Measurements from ENCODE around the gene ATP5ME. TPM values are rescaled to one million over a fixed set of nuclear protein-coding genes. Genes with fewer than 3 reads are reported as not detected.

ATP5ME gene, protein sequence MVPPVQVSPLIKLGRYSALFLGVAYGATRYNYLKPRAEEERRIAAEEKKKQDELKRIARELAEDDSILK
- total RNA-seq (2021; ENCODE audit: unreplicated experiment) (330 TPM), Bru-seq, nascent RNA (percentile 89 among the genes with signal in this experiment), BruChase-seq, experiment 1, labeled RNA remaining after a 6-hour chase (percentile 82 among the genes with signal in this experiment), BruChase-seq, experiment 2, labeled RNA remaining after a 2-hour chase (percentile 81 among the genes with signal in this experiment)
- 766 and 980 TPM in 2 replicates for polyA plus RNA-seq (2012)
- long read RNA-seq, transcript ATP5ME-204 (2 exons, 247 nt), result minor isoform, 92 of 303 reads
- long read RNA-seq, transcript ATP5ME-201 (4 exons, 365 nt), result major isoform, 199 of 303 reads
- long read RNA-seq, transcript ATP5ME-202 (3 exons, 300 nt), result minor isoform, 6 of 303 reads
- long read RNA-seq, partial matches to known transcripts, result 5 of 303 reads
- long read RNA-seq, other reads (novel, unspliced or antisense), result 1 of 303 reads

DNA sequence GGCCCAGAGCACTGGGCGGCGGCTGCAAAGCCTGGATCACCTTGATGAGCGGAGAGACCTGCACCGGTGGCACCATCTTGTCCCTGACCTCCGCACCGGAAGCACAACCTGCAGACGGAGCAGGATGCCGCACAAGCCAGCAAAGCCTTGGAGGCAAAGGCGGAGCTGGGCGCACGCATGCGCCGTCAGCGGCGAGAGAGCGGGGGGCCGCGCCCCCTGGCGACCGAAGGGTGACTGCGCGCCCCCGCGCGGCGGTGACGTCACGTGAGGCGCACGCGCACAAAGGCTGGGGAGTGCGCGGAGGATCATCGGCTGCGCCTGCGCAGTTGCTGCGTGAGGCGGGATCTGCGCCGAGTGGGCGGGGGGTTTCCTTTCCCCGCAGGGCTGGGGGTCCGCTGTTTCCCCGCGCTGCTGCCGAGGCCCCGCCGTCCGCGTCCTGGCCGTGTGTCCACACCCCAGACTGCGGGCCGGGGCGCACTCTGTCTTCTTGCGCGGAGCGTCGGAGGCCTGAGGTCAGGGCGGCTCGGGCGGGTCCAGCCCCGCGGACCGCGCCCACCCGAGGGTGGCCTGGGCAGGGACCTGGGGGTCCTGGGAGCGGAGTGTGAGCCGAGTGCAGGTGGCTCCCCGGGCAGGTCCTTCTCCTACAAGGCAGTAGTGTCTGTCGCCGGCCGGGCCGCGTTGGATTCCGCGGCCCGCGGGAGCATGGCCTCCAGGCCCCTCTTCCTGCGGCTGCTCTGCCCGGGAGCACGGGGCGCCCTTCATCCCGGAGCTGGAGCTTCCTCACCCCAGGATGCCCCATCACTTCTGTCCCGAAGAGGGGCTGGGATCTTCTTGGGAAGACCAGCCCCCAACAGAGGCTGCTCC is at the start of gene ATP5ME, which contains the start of gene MYL5:
Gene ATP5ME, minus strand, starts transcription at position 105 of the 864 bp plus-strand sequence. Its CDS starts 29 bp downstream, at position 76.
Gene MYL5, plus strand, starts transcription at position 371 of the 864 bp plus-strand sequence. CDS start 3,485 bp downstream, outside the sequence.
- H3K4me2 ChIP-seq (ENCODE audit: low read length), result peak within 1 kb of the TSS; percentile 93
- peak; percentile 83 for ATAC-seq
- ChIA-PET RAD21 (ENCODE audit: low non-redundant PET in 1 of 2, low total read pairs in 2 of 2, uncharacterized antibody in 2 of 2, unreplicated experiment in 2 of 2) (no interaction called here), CTCF (interaction anchor here (1.0 to 1.6 kb wide), 3 partner anchors 10 to 72 kb away, joined by 7 to 14 read pairs (median 8); no protein-coding TSS in a partner anchor), POLR2A (interaction anchor here (0.6 to 1.2 kb wide), 4 partner anchors 9 to 92 kb away, joined by 3 to 6 read pairs (median 3); no protein-coding TSS in a partner anchor)
- peaks cover 10 to 24% of the 10 kb centered on the region in 2 experiments for H3K36me3 ChIP-seq (ENCODE audit: control insufficient read depth in 1 of 2, insufficient read depth in 2 of 2, low read length in 2 of 2)
- no peaks in the 10 kb centered on the region for H3K9me2 ChIP-seq (ENCODE audit: insufficient read depth)
- H3K9ac ChIP-seq (ENCODE audit: low read length), result peak within 1 kb of the TSS; percentile 95
- peaks cover 23 to 54% of the 10 kb centered on the region in 2 experiments for H3K4me1 ChIP-seq (ENCODE audit: control insufficient read depth in 1 of 2, insufficient read depth in 2 of 2, low read length in 2 of 2)
- H4K20me1 ChIP-seq (ENCODE audit: insufficient read depth), result no peaks in the 10 kb centered on the region
- H3K9me3 ChIP-seq (ENCODE audit: control insufficient read depth in 1 of 2, insufficient read depth in 1 of 2, low read depth in 1 of 2, low read length in 2 of 2), result no peaks in the 10 kb centered on the region
- H2AFZ ChIP-seq (ENCODE audit: low read depth, low read length, poor library complexity, severe bottlenecking), result no peak within 1 kb of the TSS
- H3K27me3 ChIP-seq (ENCODE audit: insufficient read depth, low read length), result no peaks in the 10 kb centered on the region
- no TSS peak for BruUV-seq (replicated peaks)
- peak within 1 kb of the TSS; percentile 77 to 91 for H3K4me3 ChIP-seq (replicated peaks in 1 of 2; ENCODE audit: low read depth in 1 of 2, low read length in 2 of 2)
- intact Hi-C loops (cut with micrococcal nuclease), result loop anchor here (1.0 to 10.0 kb wide), 2 partner anchors 72 to 200 kb away; no protein-coding TSS in a partner anchor
- peaks cover 26% of the 10 kb centered on the region for H3K79me2 ChIP-seq (ENCODE audit: insufficient read depth, low read length)
- peak within 1 kb of the TSS; percentile 90 for H3K27ac ChIP-seq (ENCODE audit: low read depth, low read length)
- peak; percentile 93 for DNase-seq (ENCODE audit: low read depth, low spot score)
- TF ChIP-seq JUND (IDR thresholded peaks at IDR 0.05), result no peak
- peak; percentile 97 for TF ChIP-seq ZFX (IDR thresholded peaks at IDR 0.05)
- TF ChIP-seq, protein P1, sequence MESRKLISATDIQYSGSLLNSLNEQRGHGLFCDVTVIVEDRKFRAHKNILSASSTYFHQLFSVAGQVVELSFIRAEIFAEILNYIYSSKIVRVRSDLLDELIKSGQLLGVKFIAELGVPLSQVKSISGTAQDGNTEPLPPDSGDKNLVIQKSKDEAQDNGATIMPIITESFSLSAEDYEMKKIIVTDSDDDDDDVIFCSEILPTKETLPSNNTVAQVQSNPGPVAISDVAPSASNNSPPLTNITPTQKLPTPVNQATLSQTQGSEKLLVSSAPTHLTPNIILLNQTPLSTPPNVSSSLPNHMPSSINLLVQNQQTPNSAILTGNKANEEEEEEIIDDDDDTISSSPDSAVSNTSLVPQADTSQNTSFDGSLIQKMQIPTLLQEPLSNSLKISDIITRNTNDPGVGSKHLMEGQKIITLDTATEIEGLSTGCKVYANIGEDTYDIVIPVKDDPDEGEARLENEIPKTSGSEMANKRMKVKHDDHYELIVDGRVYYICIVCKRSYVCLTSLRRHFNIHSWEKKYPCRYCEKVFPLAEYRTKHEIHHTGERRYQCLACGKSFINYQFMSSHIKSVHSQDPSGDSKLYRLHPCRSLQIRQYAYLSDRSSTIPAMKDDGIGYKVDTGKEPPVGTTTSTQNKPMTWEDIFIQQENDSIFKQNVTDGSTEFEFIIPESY (IDR thresholded peaks at IDR 0.05; ENCODE audit: extremely low read depth, insufficient replicate concordance, low read length), result peak; percentile 68
- TF ChIP-seq SIN3A (IDR thresholded peaks at IDR 0.05; ENCODE audit: low read depth), result no peak
- peak; percentile 92 for TF ChIP-seq YY1 (IDR thresholded peaks at IDR 0.05; ENCODE audit: extremely low read depth, insufficient replicate concordance, low read depth, low read length)
- TF ChIP-seq SP1 (IDR thresholded peaks at IDR 0.05; ENCODE audit: low read depth), result no peak
- peak; percentile 76 for TF ChIP-seq POLR2A (IDR thresholded peaks at IDR 0.05; ENCODE audit: borderline replicate concordance, extremely low read depth, insufficient read depth, insufficient read length)
- TF ChIP-seq EZH2 (IDR thresholded peaks at IDR 0.05), result no peak
- TF ChIP-seq, protein P2, sequence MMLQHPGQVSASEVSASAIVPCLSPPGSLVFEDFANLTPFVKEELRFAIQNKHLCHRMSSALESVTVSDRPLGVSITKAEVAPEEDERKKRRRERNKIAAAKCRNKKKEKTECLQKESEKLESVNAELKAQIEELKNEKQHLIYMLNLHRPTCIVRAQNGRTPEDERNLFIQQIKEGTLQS (IDR thresholded peaks at IDR 0.05), result no peak
- TF ChIP-seq EZH2phosphoT487 (IDR thresholded peaks at IDR 0.05; ENCODE audit: borderline replicate concordance), result no peak
- TF ChIP-seq POLR2AphosphoS5 (IDR thresholded peaks at IDR 0.05; ENCODE audit: low read depth, low read length), result peak; percentile 95
- TF ChIP-seq ELF1 (IDR thresholded peaks at IDR 0.05; ENCODE audit: borderline replicate concordance, low read depth), result no peak
- no peak for TF ChIP-seq CEBPB (IDR thresholded peaks at IDR 0.05; ENCODE audit: low read depth)
- TF ChIP-seq EGR1 (IDR thresholded peaks at IDR 0.05; ENCODE audit: low read depth), result no peak
- TF ChIP-seq RAD21 (IDR thresholded peaks at IDR 0.05; ENCODE audit: low read depth), result no peak
- TF ChIP-seq ZNF274 (IDR thresholded peaks at IDR 0.05; ENCODE audit: low read depth, low read length), result no peak
- TF ChIP-seq SRF (IDR thresholded peaks at IDR 0.05; ENCODE audit: low read depth), result no peak
- no peak for TF ChIP-seq CBX3 (IDR thresholded peaks at IDR 0.05; ENCODE audit: low read depth)
- peak; percentile 66 for TF ChIP-seq TCF7L2 (IDR thresholded peaks at IDR 0.05; ENCODE audit: borderline replicate concordance, extremely low read depth, insufficient read depth, insufficient read length)
- TF ChIP-seq, protein P3, sequence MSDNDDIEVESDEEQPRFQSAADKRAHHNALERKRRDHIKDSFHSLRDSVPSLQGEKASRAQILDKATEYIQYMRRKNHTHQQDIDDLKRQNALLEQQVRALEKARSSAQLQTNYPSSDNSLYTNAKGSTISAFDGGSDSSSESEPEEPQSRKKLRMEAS (IDR thresholded peaks at IDR 0.05), result no peak
- TF ChIP-seq FOSL1 (IDR thresholded peaks at IDR 0.05; ENCODE audit: low read depth), result no peak
